HUDEP-2 (cell line): ENCODE results near the gene C20orf141.
"Not testable (repeated sequence)": the region's sequence is repeated elsewhere in the genome, so short reads cannot be mapped to it uniquely, and the experiment has no call there.

Experiments
- DNase-seq, 76 experiments: peaks; one replicate each; lab custom pipeline; 2025; ENCODE audit not compliant: unreplicated experiment in 76 of 76; lab: John Stamatoyannopoulos, UW

Gene C20orf141, protein sequence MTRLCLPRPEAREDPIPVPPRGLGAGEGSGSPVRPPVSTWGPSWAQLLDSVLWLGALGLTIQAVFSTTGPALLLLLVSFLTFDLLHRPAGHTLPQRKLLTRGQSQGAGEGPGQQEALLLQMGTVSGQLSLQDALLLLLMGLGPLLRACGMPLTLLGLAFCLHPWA

DNA sequence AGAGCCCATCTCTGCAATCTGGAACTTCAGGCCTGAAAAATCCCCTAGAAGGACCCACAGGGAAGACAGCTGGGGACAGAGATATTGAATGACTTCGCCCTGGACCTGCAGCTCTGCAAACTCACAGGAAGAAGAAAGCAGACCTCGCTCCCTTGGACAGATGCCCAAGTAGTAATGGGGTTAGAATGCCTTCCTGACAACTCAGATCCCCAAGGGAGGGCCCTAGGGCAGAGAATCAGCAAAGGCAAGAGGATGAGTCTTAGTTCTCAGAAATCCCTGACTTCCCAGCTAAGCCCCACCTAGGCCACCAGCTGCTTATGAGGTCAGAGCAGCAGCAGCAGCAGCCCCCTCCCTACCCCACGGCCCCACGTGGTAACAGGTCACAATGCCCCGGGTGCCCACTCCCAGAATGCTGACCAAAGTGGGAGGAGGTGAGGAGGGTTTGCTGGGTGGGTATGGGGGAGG, at the start of gene C20orf141:
C20orf141 (plus strand) TSS at position 401 of the 465 bp plus-strand sequence. CDS start 198 bp downstream, outside the sequence.
- peak in 4 of 76 experiments; percentile 9 to 29 (median 15) for DNase-seq

GRCh38 chr20:2767768-2768631, 46.8 kb upstream of the C20orf141 start:
- DNase-seq = no peak

- no peak for DNase-seq
Observed at GRCh38 chr20:2768632-2769015, 46.2 kb upstream of the C20orf141 start.

DNA sequence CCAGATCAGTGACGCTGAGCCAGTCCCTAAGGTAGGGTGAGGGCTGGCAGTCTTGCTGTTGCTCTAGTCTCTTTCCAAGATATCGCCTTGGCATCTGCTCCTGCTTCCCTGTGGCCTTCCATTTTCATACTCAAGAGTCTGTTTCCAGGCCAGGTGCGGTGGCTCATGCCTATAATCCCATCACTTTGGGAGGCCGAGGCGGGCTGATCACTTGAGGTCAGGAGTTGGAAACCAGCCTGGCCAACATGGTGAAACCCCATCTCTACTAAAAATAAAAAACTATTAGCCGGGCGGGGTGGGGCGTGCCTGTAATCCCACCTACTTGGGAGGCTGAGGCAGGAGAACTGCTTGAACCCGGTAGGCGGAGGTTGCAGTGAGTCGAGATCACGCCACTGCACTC, 44.7 kb upstream of the C20orf141 start:
- not testable (repeated sequence) for DNase-seq

DNA sequence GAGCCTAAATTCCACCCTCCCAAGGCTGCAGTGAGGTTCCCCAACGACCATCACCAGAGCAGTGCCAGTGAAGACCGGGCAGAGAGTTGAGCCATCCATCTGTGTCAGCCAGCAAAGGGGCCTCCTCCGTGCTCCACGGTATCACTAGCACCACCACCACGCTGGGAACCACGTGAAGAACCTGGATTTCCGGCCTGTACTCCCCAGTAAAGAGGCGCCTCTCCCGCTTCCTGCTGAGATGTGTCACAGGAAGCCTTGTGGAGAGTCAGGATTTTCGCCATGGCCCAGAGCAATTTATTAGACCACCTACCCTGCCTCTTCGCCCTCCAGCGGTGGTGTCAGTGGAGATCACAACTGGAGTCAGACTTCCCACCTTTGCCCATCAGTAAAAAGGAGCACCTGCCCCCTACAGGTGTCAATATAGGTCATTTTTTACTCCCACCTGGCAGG, 43.1 kb upstream of the C20orf141 start:
- no peak for DNase-seq

- DNase-seq = no peak
Observed at GRCh38 chr20:2773812-2774211, 41.0 kb upstream of the C20orf141 start.

DNA sequence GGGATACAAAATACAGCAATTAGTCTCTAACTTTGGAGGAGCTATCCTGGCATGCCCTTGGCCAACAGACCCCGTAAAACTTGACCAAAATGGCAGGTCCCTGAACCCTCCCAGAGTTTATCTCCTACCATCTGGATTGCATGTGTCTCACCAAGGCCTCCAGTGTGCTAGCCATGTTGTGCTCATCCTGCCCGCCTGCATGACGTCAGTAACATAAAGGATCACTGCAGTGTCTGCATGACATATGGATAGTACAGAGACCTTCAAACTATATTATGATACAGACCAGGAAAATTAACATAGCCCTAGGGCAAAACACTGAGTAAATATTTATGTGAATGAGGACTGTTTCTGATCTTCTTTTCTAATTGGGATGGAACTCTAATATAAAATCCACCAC, 39.6 kb upstream of the C20orf141 start:
- no peak for DNase-seq

DNA sequence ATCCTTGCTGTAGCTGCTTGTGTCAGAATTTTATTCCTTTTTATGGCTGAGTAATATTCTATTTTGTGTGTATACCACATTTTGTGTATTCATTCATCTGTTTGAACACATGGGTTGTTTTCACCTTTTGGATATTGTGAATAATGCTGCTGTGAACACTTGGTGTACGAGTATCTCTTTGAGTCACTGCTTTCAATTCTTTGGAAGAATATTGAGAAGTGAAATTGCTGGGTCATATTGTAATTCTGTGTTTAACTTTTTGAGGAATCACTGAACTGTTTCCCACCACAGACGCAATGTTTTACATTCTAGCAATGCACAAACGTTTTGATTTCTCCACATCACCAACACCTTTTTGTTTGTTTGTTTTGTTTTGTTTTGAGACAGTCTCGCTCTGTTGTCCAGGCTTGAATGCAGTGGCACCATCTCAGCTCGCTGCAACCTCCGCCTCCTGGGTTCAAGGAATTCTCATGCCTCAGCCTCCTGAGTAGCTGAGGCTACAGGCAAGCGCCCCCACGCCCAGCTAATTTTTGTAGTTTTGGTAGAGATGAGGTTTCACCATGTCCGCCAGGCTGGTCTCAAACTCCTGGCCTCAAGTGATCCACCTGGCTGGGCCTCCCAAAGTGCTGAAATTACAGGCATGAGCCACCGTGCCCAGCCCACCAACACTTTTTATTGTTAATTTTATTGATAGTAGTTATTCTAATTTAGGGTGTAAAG, 36.0 kb upstream of the C20orf141 start:
- no peak for DNase-seq

DNA sequence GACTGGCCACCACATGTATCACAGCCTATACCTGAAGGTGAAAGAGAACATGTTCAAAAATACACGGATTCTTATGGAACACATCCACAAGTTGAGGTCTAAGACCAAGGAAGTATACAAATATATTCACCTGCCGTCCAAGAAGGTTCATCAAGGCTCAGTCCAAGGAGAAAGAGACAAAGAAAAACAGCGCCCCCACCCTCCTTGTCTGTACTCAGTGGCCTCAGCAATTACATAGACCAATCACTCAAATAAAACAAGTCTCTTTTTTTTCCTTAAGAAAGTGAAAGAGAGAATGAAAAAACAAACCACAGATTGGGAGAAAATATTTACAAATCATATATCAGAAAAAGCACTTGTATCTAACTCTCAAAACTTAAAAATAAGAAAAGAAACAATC, 33.8 kb upstream of the C20orf141 start:
- DNase-seq = no peak

- DNase-seq = no peak
Observed at GRCh38 chr20:2783908-2784566, 30.8 kb upstream of the C20orf141 start.

DNA sequence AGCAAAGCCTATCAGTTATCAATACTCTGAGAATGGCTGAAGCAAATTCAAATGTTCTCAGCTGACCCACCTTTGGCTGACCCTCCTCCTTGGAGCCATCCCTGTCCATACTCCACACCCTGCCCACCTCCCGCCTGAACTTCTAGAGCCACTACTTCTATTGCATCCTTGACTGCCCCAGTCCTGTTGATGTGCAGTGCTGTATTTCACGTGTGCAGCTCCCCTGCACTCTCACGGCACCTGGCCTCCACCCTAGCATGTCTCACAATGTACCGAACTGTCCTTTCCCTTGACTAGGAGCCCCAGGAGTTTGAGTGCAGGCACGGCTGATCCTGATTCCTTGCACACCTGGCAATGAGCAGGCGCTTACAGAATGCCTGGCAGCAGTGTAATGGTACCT, 21.3 kb upstream of the C20orf141 start:
- DNase-seq = no peak

DNA sequence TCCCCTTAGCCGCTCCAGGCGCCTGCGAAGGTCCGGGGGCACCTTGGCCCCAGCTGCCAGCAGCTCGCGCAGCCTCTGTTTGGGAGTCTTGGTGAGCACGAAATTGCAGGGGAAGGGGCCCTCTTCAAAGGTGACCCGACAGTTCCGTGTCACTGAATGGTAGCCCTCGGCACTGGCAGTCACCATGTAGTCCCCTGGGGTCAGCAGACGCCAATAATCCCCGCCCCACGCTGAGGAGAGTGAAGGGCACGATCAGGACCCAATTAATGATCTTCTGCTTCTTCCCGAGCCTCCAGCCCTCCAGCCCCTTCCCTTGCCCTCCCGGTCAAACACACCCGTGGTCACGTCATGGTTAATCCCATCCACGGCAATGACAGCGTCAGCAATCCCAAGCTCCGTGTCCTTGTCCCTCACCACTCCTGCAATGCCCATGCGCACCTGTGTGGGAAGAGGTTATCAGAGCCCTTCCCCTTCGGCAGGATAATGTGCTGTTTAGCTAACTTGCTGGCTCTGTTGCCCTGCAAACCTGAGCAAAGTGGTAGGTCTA, 20.5 kb upstream of the C20orf141 start:
- no peak for DNase-seq

GRCh38 chr20:2794866-2795447, 19.8 kb upstream of the C20orf141 start:
- DNase-seq = no peak

- peak in 67 of 76 experiments; percentile 11 to 87 (median 58) for DNase-seq
Observed at GRCh38 chr20:2795451-2795850, 19.3 kb upstream of the C20orf141 start.

DNA sequence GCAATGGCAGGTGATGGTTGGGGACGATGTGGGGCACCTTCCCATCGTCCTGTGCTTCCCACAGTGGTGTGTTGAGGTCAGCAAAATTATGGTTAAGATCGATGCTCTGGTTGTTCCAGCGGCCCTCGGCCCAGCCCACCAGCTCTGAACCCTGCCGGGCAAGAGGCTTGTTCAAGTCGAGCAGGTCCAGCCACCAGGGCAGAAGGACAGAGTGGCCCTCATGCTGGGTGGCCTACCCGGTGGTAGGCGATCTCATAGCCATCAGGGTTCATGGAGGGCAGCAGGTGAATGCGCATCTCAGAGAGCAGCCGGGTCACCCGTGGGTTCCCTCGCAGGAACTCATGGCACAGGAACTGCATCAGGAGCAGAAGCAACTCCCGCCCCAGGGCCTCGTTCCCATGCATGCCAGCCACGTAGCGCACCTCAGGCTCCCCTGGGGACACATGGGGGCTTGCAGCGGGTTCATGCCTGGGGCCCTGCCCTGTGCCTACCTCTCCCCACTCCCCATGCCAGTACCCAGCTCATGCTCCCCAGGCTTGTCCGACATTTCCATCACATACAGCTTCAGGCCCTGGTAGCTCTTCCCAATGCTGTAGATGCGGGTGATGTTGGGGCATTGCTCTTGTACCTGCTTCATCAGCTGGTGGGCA, 18.7 kb upstream of the C20orf141 start:
- DNase-seq = no peak

DNA sequence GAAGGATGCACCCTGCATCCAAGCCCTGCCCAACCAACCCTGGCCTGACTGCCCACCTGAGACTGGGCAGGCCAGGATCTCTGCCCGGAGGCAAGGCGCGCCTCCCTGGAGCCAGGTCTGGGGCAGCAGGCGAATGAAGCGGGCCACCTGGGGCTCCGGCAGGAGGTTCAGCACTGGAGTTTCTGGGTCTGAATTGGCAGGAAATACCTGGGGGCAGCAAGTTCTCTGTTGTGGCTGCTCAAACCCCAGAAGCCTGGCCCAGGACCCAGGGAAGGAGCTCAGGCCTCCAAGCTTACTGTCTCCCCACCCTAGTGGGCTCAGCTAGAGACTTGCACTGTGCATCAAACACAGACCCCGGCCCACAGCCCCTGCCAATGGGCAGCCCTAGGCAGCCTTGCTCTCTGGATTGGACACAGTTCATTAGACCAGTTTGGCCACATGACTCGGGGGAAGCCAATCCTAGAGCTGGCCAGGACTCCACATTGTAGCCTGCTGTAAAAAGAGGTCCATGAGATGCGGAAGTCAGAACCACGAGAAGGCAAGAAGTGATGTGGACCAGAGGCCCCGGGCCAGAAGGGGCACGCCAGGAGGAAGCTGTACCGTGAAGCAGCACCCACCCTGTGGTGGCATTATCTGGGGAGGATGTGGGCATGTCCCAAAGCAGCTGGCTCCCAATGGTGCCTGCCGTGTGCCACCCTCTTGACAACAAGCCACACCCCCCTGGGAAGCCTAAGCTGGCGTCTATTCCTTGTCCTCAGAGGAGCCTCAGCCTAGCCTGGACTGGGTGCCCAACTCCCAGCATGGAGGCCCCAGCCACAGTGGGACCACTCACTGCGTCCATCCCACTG, 17.4 kb upstream of the C20orf141 start:
- DNase-seq = no peak

DNA sequence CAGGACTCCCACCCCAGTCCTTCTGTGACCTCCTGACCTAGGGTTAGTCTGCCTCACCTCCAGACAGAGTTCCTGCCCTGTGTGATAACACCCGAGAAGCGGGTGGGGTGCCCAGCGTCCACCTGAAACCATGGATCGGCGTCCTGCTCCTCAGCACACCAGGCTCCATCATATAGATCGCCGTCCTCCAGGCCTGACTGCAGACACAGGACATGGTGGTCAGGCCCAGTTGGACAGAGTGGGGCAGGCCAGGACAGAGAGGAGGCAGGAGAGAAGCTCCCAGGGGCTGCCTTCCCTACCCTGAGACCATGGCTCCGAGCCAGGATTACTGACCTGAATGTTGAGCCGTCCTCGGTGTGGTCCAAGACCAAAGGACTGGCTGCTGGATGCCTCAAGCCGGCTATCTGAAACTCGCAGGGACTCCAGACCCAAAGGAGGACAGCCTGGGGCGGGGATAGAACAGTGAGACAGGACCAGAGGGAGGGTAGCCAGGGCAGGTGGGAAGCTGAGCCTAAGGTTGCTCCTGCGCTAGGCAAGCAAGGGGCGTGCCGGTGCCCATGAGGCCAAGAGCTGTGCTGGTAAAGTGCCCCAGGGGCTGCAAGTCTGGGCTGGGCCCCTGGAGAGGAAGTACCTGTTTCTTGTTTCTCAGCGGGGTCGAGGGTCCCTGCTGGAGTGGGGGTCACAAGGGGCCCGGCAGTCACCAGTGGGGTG, 16.5 kb upstream of the C20orf141 start:
- no peak for DNase-seq

DNA sequence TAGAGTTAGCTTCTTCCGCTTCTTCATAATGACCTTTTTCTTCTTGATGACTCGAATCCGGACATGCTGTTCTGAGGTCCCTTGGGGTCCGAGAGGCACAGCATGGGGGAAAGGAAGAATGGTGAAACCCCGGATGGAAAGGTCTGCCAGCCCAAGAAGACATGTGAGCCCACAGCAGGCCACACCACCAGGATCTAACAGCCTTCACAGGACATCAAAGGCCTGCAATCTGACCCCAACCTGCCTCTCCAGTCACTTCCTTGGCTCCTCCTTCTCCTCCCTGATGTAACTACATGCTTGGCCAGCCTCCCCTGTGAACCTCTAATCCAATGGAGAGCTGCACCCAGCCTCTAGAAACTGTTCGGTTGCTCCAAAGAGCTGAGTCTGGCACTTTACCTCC, 16.0 kb upstream of the C20orf141 start:
- DNase-seq = no peak
